HepG2 (cell line): ENCODE measurements around the gene TEX29.

Experiments used
- FOXP4 ChIP-seq: sonication (generic); formaldehyde crosslinking; IDR thresholded peaks from 2 replicates; pipeline ENCODE4 v1.4.0; 2020; ENCODE audit warnings: missing genetic modification reagents
- SNAI1 ChIP-seq: sonication (generic); formaldehyde crosslinking; IDR thresholded peaks from 2 replicates; pipeline ENCODE4 v1.5.0; 2020; ENCODE audit warnings: mild to moderate bottlenecking, missing genetic modification reagents, borderline replicate concordance

- TF ChIP-seq FOXP4 (no peak), SNAI1 (CRISPR knock-in tag) (no peak)
These were observed 4.9 kb downstream of the TEX29 start for GRCh38 chr13:111325146-111325890.
